ENCODE data around the gene LIN28B. TPM values are rescaled to one million over a fixed set of nuclear protein-coding genes. Genes with fewer than 3 reads are reported as not detected.

The LIN28B gene
- total RNA-seq (1 to 10 TPM; 6.7 to 7.3 TPM), polyA plus RNA-seq (ENCODE audit: insufficient read depth, low read depth, low replicate concordance) (5.7 TPM)
- long read RNA-seq, donor 1: 0 reads
- long read RNA-seq, donor 2: 0 reads

GRCh38 chr6:104956731-104957294, at the start of gene LIN28B:
Gene LIN28B (plus strand): TSS chr6:104957107. CDS start chr6:104957251, 144 bp downstream.
- Histone ChIP-seq H3K27ac (no peak within 1 kb of the TSS), H3K4me3 (peak within 1 kb of the TSS in 1 of 2 donors; percentile 13), H3K9me3 (no peaks in the 10 kb centered on the region), H3K4me1 (no peaks in the 10 kb centered on the region), H3K27me3 (no peaks in the 10 kb centered on the region), H3K36me3 (ENCODE audit: low read depth, missing control alignments) (no peaks in the 10 kb centered on the region)
- 6 to 11% methylated on average over 15 of the region's 15 CpGs for WGBS, 2 donors
- no peak for TF ChIP-seq CTCF (IDR thresholded peaks at IDR 0.05)
- TF ChIP-seq POLR2A (IDR thresholded peaks at IDR 0.05): no peak
- no peak for DNase-seq
- intact Hi-C loops (cut with DNase I; ENCODE audit: low total_unique reads): no loop called here

- H3K4me1 ChIP-seq: no peaks in the 10 kb centered on the region
- intact Hi-C loops (cut with DNase I; ENCODE audit: low total_unique reads): no loop called here
- no peaks in the 10 kb centered on the region for H3K27me3 ChIP-seq
- 92 to 99% methylated on average over 6 of the region's 6 CpGs for WGBS, 2 donors
- H3K4me3 ChIP-seq: no peak overlapping the region
- no peaks in the 10 kb centered on the region for H3K9me3 ChIP-seq
- no peak for DNase-seq
- no peak overlapping the region for H3K27ac ChIP-seq
- H3K36me3 ChIP-seq (ENCODE audit: low read depth, missing control alignments): no peaks in the 10 kb centered on the region
- TF ChIP-seq POLR2A (IDR thresholded peaks at IDR 0.05) (no peak), CTCF (IDR thresholded peaks at IDR 0.05) (no peak)
Observed at GRCh38 chr6:104908031-104908887, 48.6 kb upstream of the LIN28B start.

GRCh38 chr6:104908888-104909525, 47.9 kb upstream of the LIN28B start:
- 76 to 93% methylated on average over 2 of the region's 2 CpGs for WGBS, 2 donors
- H3K27me3 ChIP-seq: no peaks in the 10 kb centered on the region
- no peak for DNase-seq
- TF ChIP-seq POLR2A (IDR thresholded peaks at IDR 0.05) (no peak), CTCF (IDR thresholded peaks at IDR 0.05) (no peak)
- intact Hi-C loops (cut with DNase I; ENCODE audit: low total_unique reads): no loop called here
- no peak overlapping the region for H3K4me3 ChIP-seq
- H3K27ac ChIP-seq: no peak overlapping the region
- no peaks in the 10 kb centered on the region for H3K9me3 ChIP-seq
- no peaks in the 10 kb centered on the region for H3K36me3 ChIP-seq (ENCODE audit: low read depth, missing control alignments)
- no peaks in the 10 kb centered on the region for H3K4me1 ChIP-seq

- Histone ChIP-seq H3K9me3 (no peaks in the 10 kb centered on the region), H3K27me3 (no peaks in the 10 kb centered on the region), H3K27ac (no peak overlapping the region), H3K36me3 (ENCODE audit: low read depth, missing control alignments) (no peaks in the 10 kb centered on the region), H3K4me3 (no peak overlapping the region), H3K4me1 (no peaks in the 10 kb centered on the region)
- no peak for TF ChIP-seq CTCF (IDR thresholded peaks at IDR 0.05)
- TF ChIP-seq POLR2A (IDR thresholded peaks at IDR 0.05): no peak
- DNase-seq: no peak
- intact Hi-C loops (cut with DNase I; ENCODE audit: low total_unique reads): no loop called here
- WGBS, 2 donors: 52 to 72% methylated on average over 1 of the region's 1 CpG
Observed at GRCh38 chr6:104921896-104922295, 35.0 kb upstream of the LIN28B start.
